Endothelial cell of hepatic sinusoid (primary cell): Measurements from ENCODE around the gene TIMM23.
"Not testable (repeated sequence)": the region's sequence is repeated elsewhere in the genome, so short reads cannot be mapped to it uniquely, and the experiment has no call there.

Source experiments
- in situ Hi-C: cut with HindIII; loops from 2 replicates; pipeline ENCODE4 v1.10.0; 2017; ENCODE audit warnings: low sequenced_read_pairs

Gene TIMM23

DNA sequence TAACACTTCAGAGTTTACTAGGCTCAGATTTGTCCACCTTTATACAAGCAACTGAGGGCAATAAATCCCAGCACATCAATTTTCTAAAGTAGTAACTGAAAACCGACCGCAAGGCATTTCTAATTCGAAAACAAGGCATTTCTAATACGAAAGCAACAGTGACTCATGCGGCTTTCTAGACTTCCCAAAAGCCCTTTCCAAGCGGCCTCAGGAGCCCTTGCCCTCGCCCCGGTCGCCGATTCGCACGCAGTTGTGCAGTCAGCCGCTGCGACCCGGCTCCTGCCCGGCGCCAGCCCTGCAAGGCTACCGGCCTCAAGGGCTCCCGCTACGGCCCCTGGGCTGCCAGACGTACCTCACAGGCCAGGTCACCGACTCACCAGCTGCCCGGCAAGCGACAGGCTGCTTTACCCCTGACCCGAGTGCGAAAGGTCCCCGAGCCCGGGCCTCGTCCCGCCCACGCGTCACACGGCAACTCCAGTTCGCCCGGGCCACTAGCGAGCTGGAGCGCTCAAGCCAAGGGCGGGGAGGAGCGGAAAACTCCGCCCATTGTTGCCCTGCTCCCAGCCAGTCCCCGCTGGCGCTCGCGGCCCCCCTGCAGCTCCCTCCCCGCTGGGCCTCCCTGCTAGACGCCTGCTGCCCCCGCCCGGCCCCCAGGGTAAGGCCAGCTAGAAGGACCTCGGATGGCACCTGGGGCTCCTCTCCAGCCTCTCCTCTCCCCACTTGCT is 50.9 kb downstream of the TIMM23 start:
- in situ Hi-C loops = no loop called here

DNA sequence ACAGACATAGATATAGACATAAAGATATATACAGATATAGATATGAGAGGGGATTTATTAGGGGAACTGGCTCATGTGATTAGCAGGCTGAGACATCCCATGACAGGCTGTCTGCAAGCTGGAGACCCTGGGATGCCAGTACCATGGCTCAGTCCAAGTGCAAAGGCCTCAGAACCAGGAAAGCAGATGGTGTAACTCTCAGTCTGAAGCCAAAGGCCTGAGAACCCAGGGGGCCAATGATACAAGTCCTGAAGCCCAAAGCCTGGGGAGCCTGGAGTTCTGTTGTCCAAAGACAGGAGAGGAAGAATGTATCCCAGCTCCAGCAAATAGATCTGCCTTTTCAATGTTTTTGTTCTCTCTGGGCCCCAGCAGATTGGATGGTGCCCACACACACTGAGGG is 52.7 kb downstream of the TIMM23 start:
- in situ Hi-C loops = no loop called here

DNA sequence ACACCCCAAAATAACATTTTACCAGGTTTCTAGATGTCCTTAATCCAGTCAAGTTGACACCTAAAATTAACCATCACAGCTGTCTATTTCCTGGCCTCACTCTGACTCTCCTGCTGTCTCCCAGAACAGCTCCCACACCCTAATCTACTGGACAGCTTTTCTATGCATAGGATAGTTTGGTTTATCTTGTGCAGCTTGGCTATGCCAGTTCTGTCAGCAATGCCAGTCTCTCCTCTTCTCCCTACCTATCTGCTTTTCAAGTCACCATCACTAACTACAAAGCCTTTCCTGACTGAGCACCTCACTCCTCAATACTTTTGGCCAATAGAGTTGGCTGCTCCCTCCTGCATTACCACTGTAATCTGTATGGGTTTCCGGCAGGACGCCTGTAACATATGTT is 53.1 kb downstream of the TIMM23 start:
- in situ Hi-C loops = no loop called here

DNA sequence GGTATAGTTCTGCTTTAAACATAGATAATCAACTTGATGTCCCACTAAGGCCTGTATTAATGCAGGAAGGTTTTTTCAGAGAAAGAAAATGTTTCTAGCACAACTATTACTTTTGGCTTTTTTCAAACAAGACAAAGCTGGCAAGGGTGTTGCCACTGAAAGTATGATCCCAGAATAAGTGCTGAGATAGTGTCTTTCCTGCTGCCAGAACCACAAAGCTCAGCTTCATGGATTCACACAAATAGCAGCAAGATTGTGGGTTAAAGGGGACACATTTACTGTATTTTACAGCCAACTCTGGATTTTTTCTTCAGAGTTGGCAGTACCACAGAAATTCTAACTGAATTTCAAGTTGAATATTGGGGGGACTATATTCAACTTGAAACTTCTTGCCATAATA is 53.8 kb downstream of the TIMM23 start:
- in situ Hi-C loops = no loop called here

DNA sequence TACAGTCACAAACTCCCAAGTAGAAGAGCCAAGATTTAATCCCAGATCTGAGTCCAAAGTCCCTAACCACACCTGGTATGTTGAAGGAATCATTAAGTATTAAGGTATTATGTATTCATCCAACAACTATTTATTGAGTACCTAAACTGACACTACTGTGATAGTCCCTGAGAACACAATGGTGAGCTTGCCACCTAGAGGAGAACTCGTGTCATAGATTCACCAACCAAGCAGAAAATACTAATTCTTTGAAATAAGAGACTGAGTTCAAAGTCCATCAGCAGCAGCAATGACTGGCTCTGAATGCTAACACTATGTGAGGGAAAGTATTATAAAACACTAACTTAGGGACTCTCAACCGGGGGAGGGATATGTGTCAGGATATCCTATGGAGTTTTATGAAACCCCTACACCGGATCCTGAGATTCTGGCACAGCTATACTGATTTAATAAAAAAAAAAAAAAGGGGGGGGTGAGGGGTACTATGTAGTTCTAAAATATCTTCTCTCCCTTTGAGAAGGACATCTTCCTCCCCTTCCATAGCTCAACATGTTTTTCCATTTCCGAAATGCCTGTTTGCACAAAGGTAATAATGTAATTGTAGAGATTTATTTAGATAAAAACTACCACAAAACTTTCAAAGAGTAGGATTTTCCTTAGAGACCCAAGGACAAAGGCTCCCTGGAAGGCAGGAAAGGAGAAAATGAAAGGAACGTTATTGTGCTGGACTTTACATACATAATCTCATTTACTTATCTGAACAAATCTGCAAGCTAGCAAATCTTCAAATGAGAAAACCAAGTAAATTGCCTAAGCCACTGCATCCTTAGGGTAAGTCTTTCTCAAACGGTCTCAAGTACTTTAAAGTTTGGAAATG is 56.5 kb downstream of the TIMM23 start:
- in situ Hi-C loops = no loop called here

DNA sequence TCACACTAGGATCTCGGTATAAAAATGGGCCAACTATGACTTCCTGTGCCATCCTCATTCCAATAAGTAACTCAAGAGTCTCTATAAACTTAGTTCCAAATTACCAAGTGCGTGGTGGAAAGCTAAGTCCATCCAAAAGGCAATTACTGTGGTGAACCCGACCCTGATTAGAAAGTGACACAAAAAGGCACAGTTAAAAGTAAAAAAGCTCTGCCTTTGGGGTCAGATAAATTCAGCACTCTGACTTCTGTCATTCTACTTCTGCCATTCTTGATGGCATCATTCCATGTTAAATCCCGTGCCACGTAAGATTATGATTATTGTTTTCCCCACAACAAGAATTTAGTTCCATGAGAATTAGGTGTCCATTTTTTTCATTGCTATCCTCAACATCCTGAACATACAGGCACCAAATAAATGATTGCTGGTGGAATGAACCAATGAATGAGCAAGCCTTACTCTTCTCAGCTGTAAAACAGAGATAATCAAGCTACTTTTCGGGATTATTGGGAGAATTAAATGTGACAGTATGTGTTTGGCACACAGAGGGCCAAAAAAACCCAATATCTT is 57.3 kb downstream of the TIMM23 start:
- in situ Hi-C loops = loop anchor here (10.0 kb wide), 1 partner anchor 65 kb away; no protein-coding TSS in a partner anchor

DNA sequence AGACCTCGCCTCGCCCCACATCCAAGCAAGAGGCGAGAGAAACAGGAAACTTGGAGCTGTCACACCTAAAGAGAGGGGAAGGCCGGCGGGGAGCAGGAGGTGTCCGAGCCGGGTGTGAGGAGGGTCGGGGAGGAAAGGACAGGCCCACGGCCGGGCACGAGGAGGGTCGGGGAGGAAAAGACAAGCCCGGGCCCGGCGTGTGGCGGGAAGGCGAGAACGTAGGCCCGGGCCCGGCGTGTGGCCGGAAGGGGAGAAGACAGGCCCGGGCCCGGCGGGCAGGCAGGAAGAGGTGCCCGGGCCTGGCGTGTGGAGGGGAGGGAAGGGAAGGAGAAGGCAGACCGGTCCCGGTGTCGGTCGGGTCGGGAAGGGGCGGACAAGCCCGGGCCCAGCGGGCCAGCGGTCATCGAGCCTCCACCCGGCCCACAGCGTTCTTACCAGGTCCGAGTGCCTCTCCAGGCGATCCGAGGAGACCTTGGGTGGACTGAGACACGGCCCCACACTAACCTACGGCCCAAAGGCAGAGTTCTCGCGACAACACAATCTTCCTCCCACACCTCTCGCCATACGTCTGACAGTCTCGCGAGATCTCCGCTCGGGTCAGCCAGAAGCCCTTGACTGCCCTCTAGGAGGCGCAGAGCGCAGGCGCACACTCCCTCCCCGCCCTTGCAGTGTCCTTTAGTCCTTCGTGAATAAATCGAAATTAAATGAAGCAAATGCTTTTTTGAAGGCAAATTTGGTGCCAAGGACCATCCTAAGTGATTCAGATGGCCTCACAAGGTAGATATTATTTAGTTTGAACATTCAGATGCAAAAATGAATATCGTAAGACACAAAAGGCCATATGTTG is 58.0 kb downstream of the TIMM23 start, which contains the start of gene NCOA4:
Gene NCOA4, minus strand, starts transcription at position 533 of the 847 bp plus-strand sequence. CDS start 13,943 bp downstream, outside the sequence.
- in situ Hi-C loops = loop anchor here (10.0 kb wide), 1 partner anchor 64 kb away; no protein-coding TSS in a partner anchor

DNA sequence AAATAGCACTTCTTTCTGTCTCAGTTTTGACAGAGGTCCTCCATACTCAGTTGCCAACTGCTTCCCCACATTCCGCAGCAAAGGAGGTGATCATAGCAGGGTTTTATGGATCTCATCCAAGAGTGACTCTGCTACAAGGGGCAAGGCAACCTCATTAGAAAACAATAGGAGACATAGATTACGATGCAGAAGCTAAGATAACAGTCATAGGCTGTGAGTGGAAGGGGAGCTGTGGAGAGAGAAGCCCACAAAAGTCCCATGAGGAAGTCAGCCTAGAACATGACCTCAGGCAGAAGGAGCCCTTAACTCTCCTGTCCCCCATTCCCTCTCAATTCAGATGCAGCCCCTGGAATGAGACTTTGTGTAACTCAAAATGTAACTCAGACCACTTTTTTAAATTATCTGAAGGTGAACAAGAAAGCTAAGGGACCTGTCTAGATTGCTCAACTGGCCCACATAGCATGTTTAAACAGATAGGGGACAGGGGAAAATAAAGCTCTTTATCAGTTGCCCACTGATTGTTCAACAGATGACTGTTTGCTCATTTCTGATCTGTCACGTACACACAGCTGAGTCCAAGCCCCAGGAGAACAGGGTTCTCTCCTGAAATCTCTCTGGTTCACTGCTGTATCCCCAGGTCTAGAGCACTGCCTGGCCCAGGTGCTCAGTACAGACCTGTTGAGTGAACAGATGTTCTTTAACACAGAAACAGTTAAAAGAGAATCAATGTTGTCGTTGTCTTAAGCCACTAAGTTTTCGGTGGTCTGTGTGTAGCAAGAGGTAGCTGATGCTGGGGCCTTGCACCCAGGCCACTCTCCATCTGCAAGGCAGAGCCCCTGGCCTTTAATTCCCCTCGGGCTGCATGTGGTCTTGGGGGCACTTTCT is 59.6 kb downstream of the TIMM23 start:
- in situ Hi-C loops = loop anchor here (10.0 kb wide), 1 partner anchor 63 kb away; no protein-coding TSS in a partner anchor

DNA sequence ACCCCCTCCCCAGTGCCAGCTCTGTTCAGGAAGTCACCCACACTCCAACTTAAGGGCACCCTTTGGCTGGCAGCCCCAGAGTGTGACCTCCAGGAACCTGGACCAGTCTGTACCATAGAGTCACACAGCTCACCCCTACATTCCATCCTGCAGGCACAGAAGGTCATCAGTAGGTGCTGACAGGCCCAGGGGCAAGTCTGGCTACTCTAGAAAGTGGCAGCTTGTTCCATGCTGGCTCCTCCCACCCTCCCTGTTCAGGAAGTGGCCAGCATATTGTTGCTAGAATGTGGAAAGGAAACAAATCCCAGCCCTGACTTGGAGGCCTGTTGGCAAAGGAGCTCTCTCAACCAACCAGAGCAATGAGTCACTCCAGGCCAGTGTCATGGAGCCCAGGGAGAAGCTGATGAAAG is 61.3 kb downstream of the TIMM23 start:
- in situ Hi-C loops = loop anchor here (10.0 kb wide), 1 partner anchor 61 kb away; no protein-coding TSS in a partner anchor

DNA sequence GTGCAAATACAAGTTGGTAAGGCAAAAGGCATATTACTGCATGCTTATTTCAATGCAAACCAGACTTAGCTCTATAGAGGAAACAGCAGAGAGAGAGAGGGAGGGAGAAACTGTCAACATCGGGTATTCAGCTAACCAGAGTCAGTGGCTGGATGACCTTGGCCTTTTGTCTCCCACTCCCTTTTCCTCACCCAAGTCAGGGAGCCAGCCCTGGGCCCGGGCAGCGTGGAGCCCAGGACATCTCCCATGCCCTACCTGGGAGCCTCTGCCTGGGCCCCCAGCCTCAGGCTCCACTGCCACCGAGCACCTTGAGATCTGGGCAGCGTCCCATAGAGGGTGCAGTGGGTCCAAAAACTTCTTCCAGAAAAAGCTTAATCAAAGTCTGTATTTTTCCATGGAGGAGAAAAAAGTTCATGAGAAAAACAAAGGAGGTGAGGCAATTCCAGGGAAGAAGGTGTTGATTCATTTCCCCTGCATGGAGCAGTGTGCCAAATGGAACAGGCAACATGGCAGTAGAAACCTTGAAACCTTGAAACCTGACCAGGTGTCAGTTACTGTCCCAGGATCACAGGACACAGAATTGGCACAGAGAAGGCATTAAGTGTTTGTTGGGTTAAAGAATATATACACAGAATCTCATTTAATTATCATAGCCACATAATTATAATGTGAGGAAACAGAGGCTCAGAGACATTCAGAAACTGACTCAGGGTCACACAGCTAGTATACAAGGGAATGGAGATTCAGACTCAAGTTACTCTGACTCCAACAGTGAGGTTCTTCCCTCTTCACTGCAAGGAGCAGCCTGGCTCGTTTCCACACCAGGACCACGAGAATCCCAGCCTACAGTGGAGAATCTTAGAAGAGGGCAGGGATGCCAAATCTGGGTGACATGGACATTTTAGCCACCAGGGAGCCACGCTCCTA is 63.9 kb downstream of the TIMM23 start:
- in situ Hi-C loops = loop anchor here (10.0 kb wide), 1 partner anchor 59 kb away; no protein-coding TSS in a partner anchor

DNA sequence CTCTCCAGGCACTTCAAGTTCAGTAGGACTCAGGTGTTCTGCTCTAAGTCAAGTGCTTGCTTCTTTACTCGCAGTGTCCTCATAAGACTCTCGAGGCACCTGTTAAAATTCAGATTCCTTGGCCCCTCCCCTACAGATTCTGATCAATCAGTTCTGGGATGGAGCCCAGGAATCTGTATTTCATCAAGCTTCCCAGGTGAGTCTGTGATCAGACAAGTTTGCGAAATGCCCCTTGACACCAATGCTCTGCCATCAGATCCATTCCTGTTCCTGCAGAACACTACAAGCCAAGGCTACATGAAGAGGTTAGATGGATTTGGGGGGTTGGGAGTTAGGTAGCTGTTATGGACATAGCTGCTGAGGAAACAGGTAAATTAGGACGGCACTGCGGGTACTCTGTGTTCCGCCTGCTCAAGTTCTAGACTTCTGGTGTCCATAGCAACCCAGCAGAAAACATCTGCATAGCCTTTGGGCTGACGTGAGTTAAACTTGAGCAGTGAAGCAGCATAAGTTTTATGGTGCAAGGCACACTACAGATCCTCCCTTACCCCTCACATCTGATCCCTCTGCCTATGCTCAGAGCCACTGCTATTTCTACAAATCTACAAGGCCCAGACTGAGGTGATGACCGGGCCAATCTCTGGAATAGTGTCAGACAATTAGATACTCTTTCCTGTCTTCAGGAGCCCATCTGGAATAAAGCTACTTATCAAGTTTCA is 65.0 kb downstream of the TIMM23 start:
- in situ Hi-C loops = loop anchor here (10.0 kb wide), 1 partner anchor 58 kb away; no protein-coding TSS in a partner anchor

DNA sequence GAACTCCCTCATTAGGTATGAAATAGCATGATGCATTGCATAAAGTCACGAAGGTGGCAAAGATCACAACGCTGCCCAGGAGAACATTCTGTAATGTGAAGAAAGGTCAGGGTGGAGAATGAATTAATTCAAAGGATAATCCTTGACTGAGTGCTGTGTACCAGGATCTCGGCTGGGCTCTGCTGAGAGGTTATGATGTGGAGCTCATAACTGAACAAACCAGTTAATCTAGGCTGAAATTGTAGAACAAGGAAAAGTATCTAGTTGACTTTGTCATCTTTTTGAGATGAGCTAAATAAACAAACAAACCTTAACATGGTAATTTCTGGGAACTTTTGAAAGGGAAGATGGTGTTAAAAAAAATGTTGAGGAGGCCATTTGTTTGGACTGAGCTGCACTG is 67.7 kb downstream of the TIMM23 start:
- in situ Hi-C loops = no loop called here

DNA sequence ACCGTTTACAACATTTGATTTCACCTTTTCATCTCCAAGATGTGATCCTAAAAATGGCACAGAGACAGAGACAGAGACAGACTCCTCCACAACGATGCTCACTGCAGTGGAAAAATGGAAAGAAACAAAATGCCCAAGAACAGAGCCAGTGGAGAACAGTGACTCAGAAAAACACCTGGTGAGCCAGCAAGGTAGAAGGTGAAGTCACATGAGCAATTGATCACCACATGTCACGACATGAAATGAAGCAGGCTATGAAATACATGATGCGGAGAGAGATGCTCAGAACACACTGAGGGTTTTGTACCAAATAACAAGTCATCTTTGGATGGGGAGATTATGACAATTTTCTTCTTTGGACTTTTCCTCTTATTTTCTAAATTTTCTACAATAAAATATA is 70.2 kb downstream of the TIMM23 start:
- in situ Hi-C loops = no loop called here

DNA sequence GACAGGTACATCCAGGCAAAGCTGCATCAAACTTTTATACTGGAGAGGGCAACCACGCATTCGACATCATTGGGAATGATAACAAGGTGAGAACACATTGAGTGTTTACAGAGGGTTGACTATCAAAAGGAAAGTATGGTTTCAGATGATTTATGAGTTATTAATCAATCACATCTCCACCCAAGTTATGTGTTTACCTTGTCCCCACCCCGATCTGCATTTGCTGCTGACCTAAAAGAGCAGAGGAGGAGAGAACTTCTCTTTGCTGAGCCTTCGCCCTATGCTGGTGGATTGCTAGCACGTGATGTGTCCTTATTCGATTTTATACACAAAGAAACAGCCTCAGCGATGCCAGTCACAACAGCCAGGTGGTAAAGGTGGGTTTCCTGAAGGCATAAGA is 74.0 kb downstream of the TIMM23 start, which contains the start of gene MSMB:
Gene MSMB, minus strand, starts transcription at position 9 of the 400 bp plus-strand sequence. CDS start 32 bp downstream, outside the sequence.
- in situ Hi-C loops = no loop called here

DNA sequence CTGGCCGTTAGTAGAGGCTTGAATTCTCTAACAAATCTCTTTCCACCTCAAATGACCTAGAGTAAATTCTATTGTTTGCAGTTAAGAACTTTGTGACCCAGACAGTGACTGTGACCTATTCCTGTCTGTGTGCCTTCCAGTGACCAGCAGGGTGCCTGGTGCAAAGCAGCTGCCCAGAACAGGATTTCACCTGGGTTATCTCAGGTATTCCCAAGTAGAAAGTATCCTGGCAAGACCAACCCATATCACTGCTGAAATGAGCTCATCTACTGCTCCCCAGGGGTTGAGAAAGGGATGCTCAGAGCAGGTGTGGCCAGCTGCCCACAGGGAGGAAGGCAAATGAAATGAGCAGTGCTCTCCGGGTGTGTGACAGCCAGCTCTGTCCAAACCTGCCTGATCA is 75.9 kb downstream of the TIMM23 start:
- in situ Hi-C loops = no loop called here

DNA sequence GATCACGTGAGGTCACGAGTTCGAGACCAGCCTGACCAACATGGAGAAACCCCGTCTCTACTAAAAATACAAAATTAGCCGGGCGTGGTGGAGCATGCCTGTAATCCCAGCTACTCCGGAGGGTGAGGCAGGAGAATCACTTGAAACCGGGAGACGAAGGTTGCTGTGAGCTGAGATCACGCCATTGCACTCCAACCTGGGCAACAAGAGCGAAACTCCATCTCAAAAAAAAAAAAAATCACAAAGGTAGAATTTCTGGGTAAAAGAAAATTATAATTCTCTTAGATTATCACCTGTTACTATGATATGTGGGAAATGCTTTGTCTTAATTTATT is 77.2 kb downstream of the TIMM23 start:
- in situ Hi-C loops = not testable (repeated sequence)

DNA sequence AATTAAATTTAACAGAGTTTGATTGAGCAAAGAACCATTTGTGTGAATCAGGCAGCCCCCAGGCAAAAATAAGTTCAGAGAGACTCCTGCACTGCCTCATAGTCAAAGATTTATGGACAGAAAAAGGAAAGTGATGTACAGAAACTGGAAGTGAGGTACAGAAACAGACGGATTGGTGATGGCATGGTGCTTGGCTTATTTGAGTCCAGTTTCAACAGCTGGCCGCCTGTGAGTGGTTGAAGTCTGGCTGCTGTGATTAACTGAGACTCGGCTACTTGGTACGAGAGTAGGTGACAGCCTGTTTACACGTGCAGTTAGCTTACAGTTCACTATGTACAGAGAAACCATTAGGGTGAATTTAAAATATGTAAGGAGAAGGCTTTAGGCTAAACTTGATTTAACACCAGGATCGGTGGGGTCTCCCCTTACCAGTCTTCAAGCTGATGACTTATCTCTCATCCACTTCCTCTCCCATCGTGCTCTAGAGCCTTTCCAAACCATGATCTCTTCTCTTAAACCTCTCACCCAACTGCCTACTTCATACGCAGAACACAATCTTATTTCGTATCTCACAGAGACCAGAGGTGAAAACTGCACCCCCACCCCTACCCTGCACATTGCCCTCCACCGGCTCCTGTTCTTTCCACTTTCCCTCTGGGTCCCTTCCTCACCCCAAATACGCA is 78.8 kb downstream of the TIMM23 start:
- in situ Hi-C loops = no loop called here
